AG20443 (cell line): ENCODE results near the gene RFNG.

Experiments
- DNase-seq: peaks from one replicate; pipeline ENCODE4 v3.0.0; 2012; ENCODE audit warnings: low spot score, mixed read lengths

RFNG gene

GRCh38 chr17:81999976-82000802 is 51.4 kb downstream of the RFNG start:
- no peak for DNase-seq

GRCh38 chr17:81999587-81999975 is 52.0 kb downstream of the RFNG start:
- no peak for DNase-seq

- DNase-seq: no peak
These were observed 52.7 kb downstream of the RFNG start for GRCh38 chr17:81998691-81999438.

GRCh38 chr17:81998212-81998611 is 53.4 kb downstream of the RFNG start:
- no peak for DNase-seq
